ENCODE measurements around the gene RELL1.

RELL1 gene

DNA sequence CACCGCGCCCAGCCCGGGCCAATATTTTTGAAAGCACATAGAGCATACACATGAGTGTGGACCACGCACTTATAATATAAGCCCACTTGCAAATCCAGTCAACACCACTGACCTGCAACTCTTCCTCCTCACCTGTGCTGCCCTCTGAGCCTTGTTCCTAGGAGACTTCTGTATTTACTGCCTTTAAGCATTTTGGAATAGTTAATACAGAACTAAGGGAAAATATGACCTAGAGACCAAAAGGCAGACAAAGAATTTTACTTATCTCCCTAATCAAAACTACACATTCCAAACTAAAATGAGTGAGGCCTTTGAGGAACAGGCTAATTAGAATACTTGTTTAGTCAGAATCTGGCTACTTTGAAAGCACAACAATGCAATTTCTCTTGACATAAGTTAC lies 89.1 kb downstream of the RELL1 start:
- DNase-seq (ENCODE audit: low read depth): no peak

- no peak for DNase-seq (ENCODE audit: low read depth)
These were observed 90.1 kb downstream of the RELL1 start for GRCh38 chr4:37595875-37596680.

DNA sequence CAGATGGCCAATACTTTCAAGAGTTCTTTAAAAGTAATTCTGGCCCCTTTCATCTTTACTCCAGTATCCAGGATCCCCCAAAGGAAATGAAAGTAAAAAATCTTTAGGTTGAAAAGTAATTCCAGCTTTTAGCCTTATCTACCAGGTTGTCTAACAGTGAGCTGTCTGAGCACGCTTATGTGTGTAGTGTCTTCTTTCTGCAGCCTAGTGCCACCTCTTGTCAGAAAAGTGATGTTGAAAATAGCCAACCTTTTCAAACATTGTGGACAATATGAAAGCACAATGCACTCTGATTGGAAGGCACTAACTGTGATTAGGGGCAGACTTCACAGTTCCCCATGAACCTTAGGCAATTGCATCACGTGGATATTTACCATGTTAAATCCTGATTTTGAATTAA lies 92.1 kb downstream of the RELL1 start:
- no peak for DNase-seq (ENCODE audit: low read depth)

- no peak for DNase-seq (ENCODE audit: low read depth)
These were observed 94.8 kb downstream of the RELL1 start for GRCh38 chr4:37591349-37591748.

GRCh38 chr4:37590016-37590415 lies 96.2 kb downstream of the RELL1 start:
- no peak for DNase-seq (ENCODE audit: low read depth)

GRCh38 chr4:37588150-37588549 lies 98.0 kb downstream of the RELL1 start:
- no peak for DNase-seq (ENCODE audit: low read depth)

DNA sequence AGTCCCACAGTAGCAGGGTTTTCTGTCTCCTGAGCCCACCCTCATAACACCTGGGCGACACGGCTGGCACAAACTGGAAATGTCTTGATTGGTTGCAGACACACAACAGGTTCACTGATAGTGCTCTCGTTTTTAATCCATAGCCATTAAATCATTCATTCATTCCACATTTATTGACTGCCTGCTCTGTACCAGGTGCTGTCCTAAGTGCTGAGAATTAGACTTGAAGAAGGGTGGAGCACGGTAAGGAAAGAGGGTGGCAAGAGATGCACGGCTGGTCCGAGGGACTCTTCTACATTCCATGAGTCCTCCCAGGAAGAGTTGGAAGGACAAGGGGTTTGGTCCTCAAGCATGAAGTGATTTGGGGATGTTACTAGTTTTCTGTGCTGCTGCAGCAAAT lies 100.0 kb downstream of the RELL1 start:
- no peak for DNase-seq (ENCODE audit: low read depth)

- no peak for DNase-seq (ENCODE audit: low read depth)
These were observed 101.6 kb downstream of the RELL1 start for GRCh38 chr4:37584493-37585060.

GRCh38 chr4:37584071-37584470 lies 102.1 kb downstream of the RELL1 start:
- no peak for DNase-seq (ENCODE audit: low read depth)

DNA sequence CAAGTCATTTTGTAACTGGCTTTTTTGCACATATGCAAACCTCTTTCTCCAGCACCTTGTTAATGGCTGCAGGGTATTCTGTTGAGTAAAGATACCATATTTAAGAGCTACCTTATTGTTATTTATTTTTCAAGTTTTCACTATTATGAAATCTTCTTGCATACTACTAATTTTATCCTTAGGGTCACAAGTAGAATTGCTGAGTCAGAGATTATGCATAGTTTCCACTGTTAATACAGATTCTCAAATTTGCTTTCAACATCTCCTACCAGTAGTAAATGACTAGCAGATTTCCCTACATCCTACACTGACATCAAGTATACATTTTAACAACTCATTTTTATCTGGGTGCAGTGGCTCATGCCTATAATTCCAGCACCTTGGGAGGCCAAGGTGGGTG lies 112.6 kb downstream of the RELL1 start:
- no peak for DNase-seq (ENCODE audit: low read depth)

DNA sequence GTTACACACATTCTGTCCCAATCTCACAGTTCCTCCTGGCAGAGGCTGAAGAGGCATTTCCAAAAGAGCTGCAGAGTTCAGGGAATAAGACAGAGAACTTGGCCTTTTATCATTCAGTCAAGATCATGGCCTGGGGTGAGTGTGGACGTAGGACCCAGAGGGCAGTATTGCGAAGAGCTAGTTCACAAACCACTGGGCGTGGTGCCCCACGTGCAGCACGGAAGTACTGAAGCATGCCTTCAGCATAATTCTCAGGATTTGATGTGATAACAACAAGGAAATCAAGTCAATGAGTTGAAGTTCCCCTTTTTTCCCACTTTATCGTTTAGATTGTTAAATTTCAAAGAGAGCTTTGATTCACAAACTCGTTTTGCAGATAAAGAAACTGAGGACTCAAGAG lies 117.7 kb downstream of the RELL1 start:
- DNase-seq (ENCODE audit: low read depth): no peak

- no peak for DNase-seq (ENCODE audit: low read depth)
These were observed 118.3 kb downstream of the RELL1 start for GRCh38 chr4:37567836-37568235.

DNA sequence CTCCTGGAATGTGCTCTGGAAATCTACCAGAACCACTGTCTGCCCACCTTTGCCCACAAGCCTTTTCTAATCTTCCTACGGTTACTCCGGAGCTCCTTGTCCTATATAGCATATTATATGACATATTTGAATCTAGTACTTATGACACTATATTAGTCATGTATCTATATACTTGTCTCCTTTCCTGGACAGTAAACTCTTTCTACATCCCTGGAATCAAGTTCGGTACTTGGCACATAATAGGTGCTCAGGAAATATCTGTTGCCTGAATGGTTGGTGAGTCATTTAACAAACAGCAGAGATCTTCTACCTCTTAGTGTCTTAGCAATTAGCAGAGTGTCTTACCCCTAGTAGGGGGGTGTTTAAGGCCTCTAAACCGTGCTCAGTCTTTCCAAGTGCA lies 123.6 kb downstream of the RELL1 start:
- DNase-seq (ENCODE audit: low read depth): no peak

GRCh38 chr4:37561803-37562207 lies 124.4 kb downstream of the RELL1 start:
- DNase-seq (ENCODE audit: low read depth): no peak

DNA sequence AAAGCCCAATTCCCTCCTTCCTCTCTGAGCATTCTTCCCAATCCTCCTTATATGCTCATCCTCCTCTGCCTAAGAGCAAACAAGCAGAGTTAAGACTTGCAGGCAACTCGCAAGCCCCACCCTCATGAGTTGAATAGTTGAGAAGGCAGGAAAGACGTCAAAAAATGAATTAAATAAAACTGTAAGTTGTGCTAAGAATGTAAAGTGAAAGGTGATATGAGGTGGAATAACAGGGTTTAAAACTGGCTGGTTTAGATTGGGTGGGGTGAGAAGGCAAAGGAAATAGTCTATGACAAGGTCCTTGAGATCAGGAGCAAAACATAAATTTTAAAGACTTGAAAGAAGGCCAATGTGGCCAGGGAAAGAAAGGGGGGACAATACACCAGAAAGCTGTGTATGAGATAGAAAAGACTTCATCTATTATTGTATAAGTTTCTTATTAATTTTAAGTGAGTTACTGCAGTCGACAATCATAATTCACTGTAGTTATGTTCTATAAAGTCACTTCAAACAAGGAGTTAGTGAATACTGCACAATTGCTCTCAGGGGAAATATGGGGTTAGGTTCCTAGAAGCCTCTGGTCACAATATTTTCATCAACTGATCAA lies 124.9 kb downstream of the RELL1 start:
- no peak for DNase-seq (ENCODE audit: low read depth)

All from stimulated activated CD8-positive, alpha-beta memory T cell treated with anti-CD3 and anti-CD28 coated beads, Interleukin-7, amount 100 ng/mL, for 24 hours (primary cell).